ENCODE data around the gene SMYD3.

The SMYD3 gene

GRCh38 chr1:245888809-245889208 lies 618.3 kb downstream of the SMYD3 start:
- Histone ChIP-seq H3K4me1 (ENCODE audit: control insufficient read depth, insufficient read depth, low read depth, low read length) (no peaks in the 10 kb centered on the region), H3K4ac (ENCODE audit: low read depth in 1 of 2, low read length in 2 of 2) (no peak overlapping the region), H2AK5ac (ENCODE audit: low read length, severe bottlenecking) (no peak overlapping the region), H3K36me3 (ENCODE audit: control insufficient read depth in 1 of 2, insufficient read depth in 2 of 2, low read depth in 1 of 2, low read length in 2 of 2) (peaks cover 4 to 10% of the 10 kb centered on the region in 2 experiments), H3K18ac (ENCODE audit: low read depth in 1 of 2, low read length in 2 of 2) (no peak overlapping the region), H2BK5ac (ENCODE audit: low read depth, low read length, poor library complexity, severe bottlenecking) (no peak overlapping the region), H2AFZ (ENCODE audit: low read depth, low read length) (no peak overlapping the region), H2BK12ac (ENCODE audit: low read length in 2 of 2) (no peak overlapping the region), H3K27me3 (ENCODE audit: control insufficient read depth in 1 of 2, insufficient read depth in 1 of 2, low read length in 2 of 2) (no peaks in the 10 kb centered on the region), H3K9me3 (ENCODE audit: control insufficient read depth, low read length) (peaks cover 11% of the 10 kb centered on the region), H2BK15ac (ENCODE audit: low read depth, poor library complexity, severe bottlenecking) (no peak overlapping the region), H3K4me3 (ENCODE audit: insufficient read depth in 1 of 2, low read depth in 1 of 2, low read length in 2 of 2) (no peak overlapping the region), H3K4me2 (ENCODE audit: low read length, poor library complexity, severe bottlenecking) (no peak overlapping the region), H3K14ac (ENCODE audit: low read length in 2 of 2) (no peak overlapping the region), H3K9ac (ENCODE audit: low read length) (no peak overlapping the region), H3K23ac (ENCODE audit: low read length in 2 of 2) (no peak overlapping the region), H2BK120ac (ENCODE audit: low read depth, low read length) (no peak overlapping the region), H4K91ac (ENCODE audit: low read length) (no peak overlapping the region), H3K79me1 (replicated peaks; ENCODE audit: low read length, poor library complexity, severe bottlenecking) (no peaks in the 10 kb centered on the region), H4K8ac (ENCODE audit: low read length) (no peak overlapping the region), H3K27ac (ENCODE audit: low read length, poor library complexity, severe bottlenecking) (no peak overlapping the region)
- no CpG with 5 or more reads among the region's 2 CpGs for WGBS
- DNase-seq: peak; percentile 53

GRCh38 chr1:245887829-245888228 lies 619.2 kb downstream of the SMYD3 start:
- Histone ChIP-seq H3K27me3 (ENCODE audit: control insufficient read depth in 1 of 2, insufficient read depth in 1 of 2, low read length in 2 of 2) (no peaks in the 10 kb centered on the region), H2BK120ac (ENCODE audit: low read depth, low read length) (no peak overlapping the region), H4K91ac (ENCODE audit: low read length) (no peak overlapping the region), H3K18ac (ENCODE audit: low read depth in 1 of 2, low read length in 2 of 2) (no peak overlapping the region), H3K79me1 (replicated peaks; ENCODE audit: low read length, poor library complexity, severe bottlenecking) (no peaks in the 10 kb centered on the region), H3K4me3 (ENCODE audit: insufficient read depth in 1 of 2, low read depth in 1 of 2, low read length in 2 of 2) (no peak overlapping the region), H2BK5ac (ENCODE audit: low read depth, low read length, poor library complexity, severe bottlenecking) (no peak overlapping the region), H2AFZ (ENCODE audit: low read depth, low read length) (no peak overlapping the region), H3K9ac (ENCODE audit: low read length) (no peak overlapping the region), H3K14ac (ENCODE audit: low read length in 2 of 2) (no peak overlapping the region), H2AK5ac (ENCODE audit: low read length, severe bottlenecking) (no peak overlapping the region), H3K23ac (ENCODE audit: low read length in 2 of 2) (no peak overlapping the region), H3K4me2 (ENCODE audit: low read length, poor library complexity, severe bottlenecking) (no peak overlapping the region), H3K4ac (ENCODE audit: low read depth in 1 of 2, low read length in 2 of 2) (no peak overlapping the region), H3K4me1 (ENCODE audit: control insufficient read depth, insufficient read depth, low read depth, low read length) (no peaks in the 10 kb centered on the region), H3K36me3 (ENCODE audit: control insufficient read depth in 1 of 2, insufficient read depth in 2 of 2, low read depth in 1 of 2, low read length in 2 of 2) (peaks cover 4% of the 10 kb centered on the region in 2 experiments), H4K8ac (ENCODE audit: low read length) (no peak overlapping the region), H2BK15ac (ENCODE audit: low read depth, poor library complexity, severe bottlenecking) (no peak overlapping the region), H3K27ac (ENCODE audit: low read length, poor library complexity, severe bottlenecking) (no peak overlapping the region), H3K9me3 (ENCODE audit: control insufficient read depth, low read length) (peaks cover 5% of the 10 kb centered on the region), H2BK12ac (ENCODE audit: low read length in 2 of 2) (no peak overlapping the region)
- no peak for DNase-seq
- WGBS: no CpG with 5 or more reads among the region's 1 CpG

DNA sequence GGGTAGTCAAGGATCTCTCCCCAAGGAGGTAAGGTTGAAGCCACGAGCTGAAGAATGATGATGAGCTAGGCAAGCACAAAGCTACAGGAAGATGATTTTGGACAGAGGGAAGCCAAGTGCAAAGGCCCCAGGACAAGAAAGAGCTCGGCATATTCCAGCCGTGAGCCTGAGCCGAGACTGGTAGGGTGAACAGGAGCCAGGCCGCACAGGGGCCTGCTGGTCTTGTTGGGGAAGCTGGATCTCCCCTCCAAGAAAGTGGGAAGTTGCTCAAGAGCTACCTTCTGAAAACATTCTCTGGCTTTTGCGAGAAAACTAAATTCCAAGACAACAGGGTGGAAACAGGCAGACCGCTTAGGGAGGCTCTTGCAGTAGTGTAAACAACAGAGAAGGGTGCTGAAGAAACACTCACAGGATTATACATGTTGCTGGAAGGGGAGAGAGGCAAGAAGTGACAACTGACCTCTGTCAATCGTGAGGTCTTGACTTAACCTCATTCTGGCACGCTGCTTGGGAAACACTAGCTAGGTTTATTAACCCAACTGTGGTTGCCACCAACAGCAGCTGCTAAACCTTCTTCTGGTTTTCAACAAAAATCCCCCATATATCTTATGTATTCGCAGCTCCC lies 625.2 kb downstream of the SMYD3 start:
- Histone ChIP-seq H3K4me3 (ENCODE audit: insufficient read depth in 1 of 2, low read depth in 1 of 2, low read length in 2 of 2) (no peak overlapping the region), H3K4me1 (ENCODE audit: control insufficient read depth, insufficient read depth, low read depth, low read length) (peaks cover 3% of the 10 kb centered on the region), H3K4me2 (ENCODE audit: low read length, poor library complexity, severe bottlenecking) (no peak overlapping the region), H3K14ac (ENCODE audit: low read length in 2 of 2) (no peak overlapping the region), H2AFZ (ENCODE audit: low read depth, low read length) (no peak overlapping the region), H3K27me3 (ENCODE audit: control insufficient read depth in 1 of 2, insufficient read depth in 1 of 2, low read length in 2 of 2) (no peaks in the 10 kb centered on the region), H3K9ac (ENCODE audit: low read length) (no peak overlapping the region), H2BK5ac (ENCODE audit: low read depth, low read length, poor library complexity, severe bottlenecking) (no peak overlapping the region), H2BK12ac (ENCODE audit: low read length in 2 of 2) (peak overlapping the region; percentile 51 to 97), H3K18ac (ENCODE audit: low read depth in 1 of 2, low read length in 2 of 2) (peak overlapping the region; percentile 54 to 76), H3K23ac (ENCODE audit: low read length in 2 of 2) (no peak overlapping the region), H2BK120ac (ENCODE audit: low read depth, low read length) (no peak overlapping the region), H2AK5ac (ENCODE audit: low read length, severe bottlenecking) (peak overlapping the region; percentile 90), H2BK15ac (ENCODE audit: low read depth, poor library complexity, severe bottlenecking) (no peak overlapping the region), H3K79me1 (replicated peaks; ENCODE audit: low read length, poor library complexity, severe bottlenecking) (no peaks in the 10 kb centered on the region), H4K8ac (ENCODE audit: low read length) (no peak overlapping the region), H3K27ac (ENCODE audit: low read length, poor library complexity, severe bottlenecking) (peak overlapping the region; percentile 62), H3K36me3 (ENCODE audit: control insufficient read depth in 1 of 2, insufficient read depth in 2 of 2, low read depth in 1 of 2, low read length in 2 of 2) (peaks cover 4% of the 10 kb centered on the region in 2 experiments), H3K9me3 (ENCODE audit: control insufficient read depth, low read length) (no peaks in the 10 kb centered on the region), H4K91ac (ENCODE audit: low read length) (peak overlapping the region; percentile 73), H3K4ac (ENCODE audit: low read depth in 1 of 2, low read length in 2 of 2) (peak overlapping the region; percentile 54 to 57)
- DNase-seq: peak; percentile 59
- WGBS: 45% methylated on average over 10 of the region's 10 CpGs

- WGBS: 47% methylated on average over 3 of the region's 3 CpGs
- Histone ChIP-seq H3K27ac (ENCODE audit: low read length, poor library complexity, severe bottlenecking) (peak overlapping the region; percentile 82), H3K4ac (ENCODE audit: low read depth in 1 of 2, low read length in 2 of 2) (peak overlapping the region in 1 of 2 experiments; percentile 20), H2AFZ (ENCODE audit: low read depth, low read length) (no peak overlapping the region), H4K8ac (ENCODE audit: low read length) (no peak overlapping the region), H3K14ac (ENCODE audit: low read length in 2 of 2) (no peak overlapping the region), H3K9ac (ENCODE audit: low read length) (no peak overlapping the region), H3K4me1 (ENCODE audit: control insufficient read depth, insufficient read depth, low read depth, low read length) (peaks cover 6% of the 10 kb centered on the region), H4K91ac (ENCODE audit: low read length) (peak overlapping the region; percentile 61), H2BK5ac (ENCODE audit: low read depth, low read length, poor library complexity, severe bottlenecking) (no peak overlapping the region), H3K18ac (ENCODE audit: low read depth in 1 of 2, low read length in 2 of 2) (peak overlapping the region in 1 of 2 experiments; percentile 66), H3K79me1 (replicated peaks; ENCODE audit: low read length, poor library complexity, severe bottlenecking) (no peaks in the 10 kb centered on the region), H3K27me3 (ENCODE audit: control insufficient read depth in 1 of 2, insufficient read depth in 1 of 2, low read length in 2 of 2) (no peaks in the 10 kb centered on the region), H3K23ac (ENCODE audit: low read length in 2 of 2) (no peak overlapping the region), H2BK120ac (ENCODE audit: low read depth, low read length) (no peak overlapping the region), H2AK5ac (ENCODE audit: low read length, severe bottlenecking) (no peak overlapping the region), H3K9me3 (ENCODE audit: control insufficient read depth, low read length) (no peaks in the 10 kb centered on the region), H3K4me2 (ENCODE audit: low read length, poor library complexity, severe bottlenecking) (no peak overlapping the region), H2BK15ac (ENCODE audit: low read depth, poor library complexity, severe bottlenecking) (no peak overlapping the region), H2BK12ac (ENCODE audit: low read length in 2 of 2) (no peak overlapping the region), H3K36me3 (ENCODE audit: control insufficient read depth in 1 of 2, insufficient read depth in 2 of 2, low read depth in 1 of 2, low read length in 2 of 2) (peaks cover 4% of the 10 kb centered on the region in 2 experiments), H3K4me3 (ENCODE audit: insufficient read depth in 1 of 2, low read depth in 1 of 2, low read length in 2 of 2) (no peak overlapping the region)
- peak; percentile 76 for DNase-seq
Observed at GRCh38 chr1:245880754-245881403, 626.2 kb downstream of the SMYD3 start.
